Stimulated activated CD8-positive, alpha-beta memory T cell treated with anti-CD3 and anti-CD28 coated beads, Interleukin-7, amount 100 ng/mL, for 24 hours (primary cell): Measurements from ENCODE around the gene GPC6.

ENCODE experiments used
- DNase-seq: peaks from one replicate; pipeline ENCODE4 v3.0.0-alpha.2; 2020; ENCODE audit warnings: low read depth

Gene GPC6

DNA sequence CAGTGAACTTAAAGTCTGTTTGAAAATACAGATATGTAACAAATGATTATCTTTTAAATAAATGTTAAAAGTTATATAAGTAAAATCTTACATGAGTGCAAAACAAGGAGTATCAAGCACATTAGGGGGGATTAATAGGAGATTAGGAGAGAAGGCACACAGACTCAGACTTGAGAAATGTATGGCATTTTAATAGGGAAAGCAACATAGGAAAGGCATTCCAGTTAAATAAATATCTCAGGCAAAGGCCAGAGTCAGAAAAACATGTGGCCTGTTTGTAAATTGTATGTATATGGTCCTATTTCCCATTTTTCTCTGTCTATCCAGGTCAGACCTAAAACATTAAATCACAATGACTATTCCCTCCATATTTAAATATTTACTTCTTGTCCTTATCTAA lies 462.7 kb downstream of the GPC6 start:
- no peak for DNase-seq

GRCh38 chr13:93690139-93690538 lies 463.5 kb downstream of the GPC6 start:
- DNase-seq, result no peak

GRCh38 chr13:93698016-93698613 lies 471.5 kb downstream of the GPC6 start:
- DNase-seq, result no peak

DNA sequence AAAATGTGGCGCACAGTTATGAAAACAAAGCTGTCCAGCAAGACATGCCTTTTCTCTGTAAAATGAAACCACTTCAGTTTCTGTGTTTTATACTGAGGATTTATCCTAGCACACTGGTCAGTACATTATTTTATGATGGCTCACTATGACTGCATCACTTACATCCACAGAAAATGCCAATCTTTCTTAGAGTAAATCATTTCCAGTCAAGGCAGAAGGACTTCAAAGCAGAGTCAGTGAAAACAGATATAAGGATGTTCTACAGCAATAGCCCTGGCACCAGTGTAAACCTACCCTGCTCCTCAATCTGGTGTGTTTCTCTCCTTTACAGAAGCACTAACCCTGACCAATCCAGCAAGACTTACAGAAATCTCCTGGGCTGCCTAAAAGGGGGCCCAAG lies 473.5 kb downstream of the GPC6 start:
- no peak for DNase-seq

DNA sequence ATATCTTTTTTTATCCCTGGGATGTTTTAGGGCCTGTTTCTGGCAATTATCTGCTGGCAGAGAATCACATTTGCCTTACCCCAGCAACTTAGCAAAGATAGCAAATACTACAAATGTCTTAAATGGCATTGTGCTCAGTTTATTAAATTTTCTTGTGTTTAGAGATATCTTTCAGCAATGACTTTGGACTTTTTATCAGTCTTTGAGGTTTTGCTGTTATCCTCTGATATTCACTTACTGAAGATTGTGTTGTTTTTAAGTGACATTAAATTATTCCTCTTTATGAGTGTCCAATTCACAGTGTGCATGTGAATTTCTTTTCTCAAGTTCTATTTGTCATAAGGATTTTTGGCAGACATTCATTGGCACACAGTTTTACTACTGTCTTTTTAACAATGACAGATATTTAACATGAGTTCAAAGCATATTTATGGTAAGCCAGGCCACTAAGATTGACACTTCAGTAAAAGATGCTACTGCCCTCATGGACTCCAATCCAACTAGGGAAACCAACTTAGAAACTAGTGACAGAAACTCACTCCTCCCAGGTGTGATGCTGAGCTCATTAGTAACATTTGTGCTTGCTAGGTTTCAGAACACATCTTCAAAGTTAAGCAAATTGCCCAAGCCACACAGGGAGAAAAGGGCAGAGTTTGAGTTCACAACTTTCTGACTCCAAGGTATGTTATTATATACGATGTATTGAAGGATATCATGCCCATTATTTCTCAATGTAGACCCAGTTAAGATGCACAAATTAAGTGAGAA lies 481.9 kb downstream of the GPC6 start:
- no peak for DNase-seq

DNA sequence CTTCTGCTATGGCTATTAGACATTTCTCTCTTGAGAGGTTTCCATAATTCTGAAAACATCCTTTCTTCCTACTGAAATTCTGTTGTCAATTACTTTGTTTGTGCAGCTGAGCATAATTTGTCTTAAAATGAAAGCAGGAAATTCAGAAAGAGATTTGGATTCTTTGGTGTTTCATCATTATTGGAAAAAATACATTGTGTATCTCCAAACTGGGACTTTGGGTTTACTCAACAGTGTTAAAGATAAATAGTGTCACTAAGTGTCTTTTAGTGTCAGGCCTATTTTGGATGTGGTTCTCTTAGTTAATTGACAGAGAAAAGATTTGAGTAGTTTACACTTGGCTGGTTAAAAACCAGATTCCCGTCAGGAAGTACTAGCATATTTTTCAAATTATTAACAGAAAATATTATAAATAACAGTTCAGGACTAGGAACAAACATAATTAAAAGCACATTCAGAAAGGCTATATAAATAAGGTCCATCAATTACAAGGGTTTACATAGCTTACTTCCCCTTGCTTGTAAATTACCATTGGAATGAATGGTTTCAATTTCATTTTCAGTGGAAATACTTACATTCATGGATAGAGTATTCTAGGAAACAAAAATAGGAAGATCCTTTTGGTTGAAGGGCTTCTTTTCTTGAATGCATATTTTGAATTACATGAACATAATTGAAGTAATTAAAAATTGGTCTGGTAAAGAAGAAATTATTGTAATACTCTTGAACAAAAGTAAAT lies 483.1 kb downstream of the GPC6 start:
- DNase-seq, result no peak

- DNase-seq, result no peak
Observed at GRCh38 chr13:93714171-93714570, 487.6 kb downstream of the GPC6 start.

DNA sequence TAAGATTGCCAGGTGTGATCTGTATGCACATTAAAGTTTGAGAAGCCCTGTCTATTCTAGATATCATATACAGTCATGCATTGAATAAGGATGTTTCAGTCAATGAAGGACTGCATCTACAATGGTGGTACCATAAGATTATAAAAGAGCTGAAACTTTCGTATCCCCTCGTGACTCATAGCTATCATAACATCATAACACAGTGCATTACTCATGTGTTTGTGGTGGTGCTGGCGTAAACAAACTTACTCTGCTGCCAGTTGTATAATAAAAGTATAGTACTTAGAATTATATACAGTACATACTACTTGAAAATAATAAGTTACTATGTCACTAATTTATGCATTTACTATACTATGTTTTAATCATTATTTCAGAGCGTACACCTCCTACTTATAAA lies 489.3 kb downstream of the GPC6 start:
- DNase-seq, result no peak

DNA sequence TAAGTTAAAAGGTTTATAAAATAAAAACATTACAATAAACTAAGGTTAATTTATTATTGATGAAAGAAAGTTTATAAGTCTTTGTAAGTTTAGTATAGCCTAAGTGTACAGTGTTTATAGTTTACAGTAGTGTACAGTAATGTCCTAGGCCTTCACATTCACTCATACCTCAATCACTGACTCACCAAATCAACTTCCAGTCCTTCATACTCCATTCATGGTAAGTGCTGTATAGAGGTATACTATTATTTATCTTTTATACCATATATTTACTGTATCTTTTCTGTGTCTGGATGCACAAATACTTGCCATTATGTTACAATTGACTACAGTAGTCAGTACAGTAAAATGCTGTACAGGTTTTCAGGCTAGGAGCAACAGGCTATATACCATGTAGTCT lies 490.0 kb downstream of the GPC6 start:
- DNase-seq, result no peak

DNA sequence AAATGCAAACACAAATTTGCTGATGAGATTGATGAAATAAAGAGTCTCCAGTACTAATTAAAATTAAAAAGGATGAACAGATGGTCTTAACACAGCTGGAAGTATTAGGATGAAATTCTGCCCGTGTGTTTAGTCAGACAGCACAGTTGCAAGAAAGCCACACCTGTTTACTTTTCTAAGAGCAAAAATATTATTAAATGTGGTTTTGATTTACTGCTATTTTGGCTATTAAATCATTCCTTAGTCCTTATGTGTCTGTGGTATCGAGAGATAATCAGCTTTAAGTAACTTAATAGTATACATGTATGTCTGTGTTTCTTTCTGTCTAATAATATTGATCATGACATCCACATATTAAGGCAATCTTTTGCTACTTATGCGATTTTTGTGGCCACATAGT lies 494.9 kb downstream of the GPC6 start:
- no peak for DNase-seq

GRCh38 chr13:93723316-93723715 lies 496.7 kb downstream of the GPC6 start:
- DNase-seq, result no peak

DNA sequence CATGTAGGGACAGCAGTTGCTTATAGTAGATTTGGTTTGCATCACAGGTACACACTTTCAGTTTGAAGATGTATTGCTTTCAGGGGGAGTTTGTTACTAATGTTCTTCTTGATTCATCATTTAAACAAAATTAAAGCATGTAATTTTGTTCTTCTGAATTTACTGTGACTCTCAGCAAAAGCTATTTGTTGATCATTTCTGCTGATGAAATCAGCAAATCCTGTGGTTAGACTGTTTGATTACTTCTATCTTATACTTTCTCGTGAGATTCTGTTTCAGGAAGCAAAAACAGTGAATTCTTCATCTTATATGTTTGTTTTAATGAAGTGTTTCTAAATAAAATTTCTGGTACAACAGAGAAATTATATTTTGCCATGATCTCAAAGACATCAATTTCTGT lies 497.6 kb downstream of the GPC6 start:
- DNase-seq, result no peak

- DNase-seq, result no peak
Observed at GRCh38 chr13:93726173-93726957, 499.8 kb downstream of the GPC6 start.

- no peak for DNase-seq
Observed at GRCh38 chr13:93727211-93728141, 500.9 kb downstream of the GPC6 start.

DNA sequence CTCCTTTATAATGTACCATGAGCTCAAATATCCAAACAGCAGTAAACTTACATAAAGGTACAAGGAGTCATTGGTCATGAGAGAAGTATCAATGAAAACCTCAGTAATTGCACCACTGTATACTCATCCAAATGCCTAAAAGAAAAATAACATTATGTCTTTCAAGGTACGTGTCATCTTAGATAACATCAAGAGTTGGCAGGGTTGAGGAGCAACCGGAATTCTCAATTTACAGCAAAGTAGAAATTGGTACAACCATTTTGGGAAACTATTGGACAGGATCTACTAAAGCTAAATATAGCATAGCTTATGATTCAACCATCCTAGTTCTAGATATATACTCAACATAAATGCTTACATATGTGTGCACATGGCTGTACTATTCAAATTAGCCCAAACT lies 502.8 kb downstream of the GPC6 start:
- DNase-seq, result no peak

GRCh38 chr13:93730780-93731179 lies 504.2 kb downstream of the GPC6 start:
- no peak for DNase-seq

DNA sequence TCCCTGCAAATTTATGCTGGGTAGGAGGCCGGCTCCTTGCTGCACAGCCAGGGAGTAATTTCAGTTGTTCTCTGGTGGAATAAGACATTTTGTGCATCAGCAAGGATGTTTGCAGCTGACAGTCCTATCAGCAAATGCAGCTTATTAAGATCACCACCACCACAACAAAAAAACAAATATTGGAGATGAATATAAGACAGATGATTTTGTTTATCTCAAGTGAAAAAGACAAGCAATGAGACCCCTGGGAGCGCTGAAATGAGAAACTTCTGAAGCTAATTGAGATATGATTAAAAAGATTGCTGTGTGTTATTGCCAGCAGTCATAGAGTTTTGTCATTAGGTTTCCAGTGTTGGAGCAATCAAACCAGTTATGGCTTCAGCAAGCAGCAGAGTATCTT lies 505.6 kb downstream of the GPC6 start:
- no peak for DNase-seq

- no peak for DNase-seq
Observed at GRCh38 chr13:93736081-93736480, 509.5 kb downstream of the GPC6 start.

- DNase-seq, result no peak
Observed at GRCh38 chr13:93736909-93737308, 510.3 kb downstream of the GPC6 start.

DNA sequence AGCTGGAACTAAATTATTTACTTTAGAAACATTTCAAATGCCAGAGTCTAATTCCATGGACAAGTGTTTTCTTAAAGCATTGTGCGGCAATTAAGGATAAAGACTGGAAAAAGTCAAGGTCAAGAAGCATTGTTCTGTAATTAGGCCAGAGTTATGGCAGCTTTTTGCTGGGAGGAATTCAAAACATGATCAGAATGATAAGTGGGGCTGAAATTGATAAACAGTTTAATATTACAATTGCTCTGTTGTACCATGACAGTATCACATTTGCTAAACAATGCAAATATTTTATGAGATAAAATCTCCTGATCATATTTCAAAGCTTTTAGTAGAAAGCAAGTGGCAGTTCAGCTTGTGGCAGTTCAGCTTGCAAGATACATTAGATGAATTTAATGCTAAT lies 513.7 kb downstream of the GPC6 start:
- no peak for DNase-seq

DNA sequence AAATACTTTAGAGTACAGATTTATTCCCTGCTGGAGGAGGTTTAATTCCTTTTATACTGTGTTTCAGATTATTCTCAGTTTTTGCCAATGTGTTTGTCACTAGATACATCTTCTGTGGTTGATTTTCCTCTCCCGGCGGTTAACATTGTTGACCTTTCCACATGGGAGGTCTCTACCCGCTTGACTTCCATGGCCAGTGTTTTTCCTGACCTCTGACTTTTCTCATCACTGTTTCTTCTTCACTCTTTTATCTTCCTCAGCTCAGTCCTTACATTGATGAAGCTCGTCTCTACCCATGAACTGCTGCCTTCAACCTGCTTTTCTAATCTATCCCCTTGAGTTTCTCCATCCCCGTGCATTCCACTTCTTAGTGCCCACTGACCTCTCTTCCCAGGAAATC lies 517.4 kb downstream of the GPC6 start:
- DNase-seq, result no peak
